SU-DHL-6 (cell line): ENCODE results near the gene MED27.

Source experiments
- EZH2phosphoT487 ChIP-seq: fragments of 200-600 bp; sonication (generic), shearing (Covaris generic); conservative IDR thresholded peaks from 2 replicates; pipeline ENCODE4 v1.6.1; 2018; ENCODE audit warnings: mild to moderate bottlenecking, antibody characterized with exemption, low read length, moderate library complexity, mixed read lengths
- TF ChIP-seq, protein P1 (sequence below): fragments of 200-600 bp; sonication (generic); IDR thresholded peaks from one replicate; pipeline ENCODE4 v1.5.1; 2017; ENCODE audit warnings: antibody characterized with exemption, mild to moderate bottlenecking, low read length, moderate library complexity; ENCODE audit not compliant: insufficient read depth, poor library complexity, severe bottlenecking

DNA sequence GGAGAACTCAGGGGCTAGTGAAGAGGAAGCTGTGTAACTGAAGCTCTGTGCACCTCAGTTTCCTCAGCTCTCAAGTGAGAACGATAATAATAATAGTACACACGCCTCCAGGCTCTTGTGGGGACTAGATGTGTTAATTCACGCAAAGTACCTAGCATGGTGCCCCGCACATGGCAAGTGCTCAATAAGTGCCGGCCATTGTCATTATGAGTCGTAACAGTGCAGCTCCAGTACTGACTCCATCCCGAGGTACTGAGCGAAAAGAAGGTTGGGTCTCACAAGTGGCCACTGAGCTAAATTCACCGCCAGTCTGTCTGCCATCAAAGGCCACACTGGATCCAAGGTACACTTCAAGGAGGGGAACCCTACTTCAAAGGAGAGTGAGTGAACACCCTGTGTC is 40.4 kb downstream of the MED27 start:
- TF ChIP-seq, protein P1, sequence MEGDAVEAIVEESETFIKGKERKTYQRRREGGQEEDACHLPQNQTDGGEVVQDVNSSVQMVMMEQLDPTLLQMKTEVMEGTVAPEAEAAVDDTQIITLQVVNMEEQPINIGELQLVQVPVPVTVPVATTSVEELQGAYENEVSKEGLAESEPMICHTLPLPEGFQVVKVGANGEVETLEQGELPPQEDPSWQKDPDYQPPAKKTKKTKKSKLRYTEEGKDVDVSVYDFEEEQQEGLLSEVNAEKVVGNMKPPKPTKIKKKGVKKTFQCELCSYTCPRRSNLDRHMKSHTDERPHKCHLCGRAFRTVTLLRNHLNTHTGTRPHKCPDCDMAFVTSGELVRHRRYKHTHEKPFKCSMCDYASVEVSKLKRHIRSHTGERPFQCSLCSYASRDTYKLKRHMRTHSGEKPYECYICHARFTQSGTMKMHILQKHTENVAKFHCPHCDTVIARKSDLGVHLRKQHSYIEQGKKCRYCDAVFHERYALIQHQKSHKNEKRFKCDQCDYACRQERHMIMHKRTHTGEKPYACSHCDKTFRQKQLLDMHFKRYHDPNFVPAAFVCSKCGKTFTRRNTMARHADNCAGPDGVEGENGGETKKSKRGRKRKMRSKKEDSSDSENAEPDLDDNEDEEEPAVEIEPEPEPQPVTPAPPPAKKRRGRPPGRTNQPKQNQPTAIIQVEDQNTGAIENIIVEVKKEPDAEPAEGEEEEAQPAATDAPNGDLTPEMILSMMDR: no peak
- TF ChIP-seq EZH2phosphoT487: no peak
